Peyer's patch (tissue), 4 donors: ENCODE data around the gene FKBP8.

Experiments
- POLR2A ChIP-seq, 2 donors: fragments of 450-650 bp; IDR thresholded peaks; one replicate each; pipeline ENCODE4 v1.5.1; 2017; ENCODE audit warnings: antibody characterized with exemption in 2 of 2, mild to moderate bottlenecking in 2 of 2, moderate library complexity in 2 of 2
- TF ChIP-seq, protein P1 (sequence below), 6 experiments: fragments of 450-650 bp in 4 of 6; fragments of 200-600 bp in 2 of 6; sonication (generic) in 1 of 6; IDR thresholded peaks; one replicate each; pipeline ENCODE4 v1.5.1; 2017 to 2019; ENCODE audit warnings: antibody characterized with exemption in 6 of 6, mild to moderate bottlenecking in 3 of 6, moderate library complexity in 1 of 6

DNA sequence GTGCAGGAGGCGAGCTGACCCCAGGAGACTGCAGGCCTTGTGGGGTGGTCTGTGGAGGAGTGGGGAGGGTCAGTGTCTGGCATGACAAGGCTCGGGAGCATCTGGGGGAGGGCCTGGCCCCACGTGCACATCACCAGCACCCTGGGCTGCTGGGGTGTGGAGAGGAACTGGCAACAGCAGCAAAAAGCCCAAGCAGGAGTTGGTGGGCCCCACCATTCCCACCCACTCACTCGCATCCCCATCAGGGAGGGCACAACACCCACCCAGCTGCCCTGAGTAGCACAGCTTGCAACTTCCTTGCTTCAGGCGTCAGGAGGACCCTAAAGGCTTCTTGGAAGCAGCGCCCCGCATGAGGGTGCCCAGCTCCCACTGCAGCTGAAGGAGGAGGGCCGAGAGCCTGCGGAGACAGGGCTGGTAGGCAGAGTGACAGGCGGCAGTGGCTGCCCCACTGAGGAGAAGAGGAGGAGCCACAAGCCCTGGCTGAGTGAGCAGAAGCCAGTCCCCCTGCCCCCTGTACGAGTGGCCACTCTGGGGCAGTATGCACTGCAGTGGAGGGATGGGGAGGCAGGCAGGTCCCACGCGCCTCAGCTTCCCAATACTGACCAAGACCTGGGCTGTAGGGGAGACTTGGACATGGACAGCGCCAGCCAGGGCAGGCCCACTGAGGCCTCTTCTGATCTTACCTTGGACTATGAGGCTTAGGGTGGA lies 48.0 kb downstream of the FKBP8 start:
- TF ChIP-seq, protein P1, sequence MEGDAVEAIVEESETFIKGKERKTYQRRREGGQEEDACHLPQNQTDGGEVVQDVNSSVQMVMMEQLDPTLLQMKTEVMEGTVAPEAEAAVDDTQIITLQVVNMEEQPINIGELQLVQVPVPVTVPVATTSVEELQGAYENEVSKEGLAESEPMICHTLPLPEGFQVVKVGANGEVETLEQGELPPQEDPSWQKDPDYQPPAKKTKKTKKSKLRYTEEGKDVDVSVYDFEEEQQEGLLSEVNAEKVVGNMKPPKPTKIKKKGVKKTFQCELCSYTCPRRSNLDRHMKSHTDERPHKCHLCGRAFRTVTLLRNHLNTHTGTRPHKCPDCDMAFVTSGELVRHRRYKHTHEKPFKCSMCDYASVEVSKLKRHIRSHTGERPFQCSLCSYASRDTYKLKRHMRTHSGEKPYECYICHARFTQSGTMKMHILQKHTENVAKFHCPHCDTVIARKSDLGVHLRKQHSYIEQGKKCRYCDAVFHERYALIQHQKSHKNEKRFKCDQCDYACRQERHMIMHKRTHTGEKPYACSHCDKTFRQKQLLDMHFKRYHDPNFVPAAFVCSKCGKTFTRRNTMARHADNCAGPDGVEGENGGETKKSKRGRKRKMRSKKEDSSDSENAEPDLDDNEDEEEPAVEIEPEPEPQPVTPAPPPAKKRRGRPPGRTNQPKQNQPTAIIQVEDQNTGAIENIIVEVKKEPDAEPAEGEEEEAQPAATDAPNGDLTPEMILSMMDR (IDR thresholded peaks at IDR 0.05) = no peak
- no peak for TF ChIP-seq POLR2A (IDR thresholded peaks at IDR 0.05)
